Measurements from ENCODE around the gene WNK2.
"Not testable (repeated sequence)": the region's sequence is repeated elsewhere in the genome, so short reads cannot be mapped to it uniquely, and the experiment has no call there.

WNK2 gene

GRCh38 chr9:93365427-93366118, 181.6 kb downstream of the WNK2 start:
- DNase-seq (ENCODE audit: low read depth in 1 of 2, low spot score in 1 of 2): no peak

GRCh38 chr9:93366119-93366447, 182.1 kb downstream of the WNK2 start:
- no peak for DNase-seq (ENCODE audit: low read depth in 1 of 2, low spot score in 1 of 2)

- DNase-seq (ENCODE audit: low read depth in 1 of 2, low spot score in 1 of 2): not testable (repeated sequence)
Observed at GRCh38 chr9:93366486-93366885, 182.5 kb downstream of the WNK2 start.

GRCh38 chr9:93368437-93368836, 184.5 kb downstream of the WNK2 start:
- DNase-seq (ENCODE audit: low read depth in 1 of 2, low spot score in 1 of 2): no peak

- DNase-seq (ENCODE audit: low read depth in 1 of 2, low spot score in 1 of 2): no peak
Observed at GRCh38 chr9:93369686-93370085, 185.7 kb downstream of the WNK2 start.
